WTC11 (cell line): ENCODE measurements around the gene CNPY1. TPM values are rescaled to one million over a fixed set of nuclear protein-coding genes. Genes with fewer than 3 reads are reported as not detected.

Source experiments
- ATAC-seq: fragments of 200-7000 bp; cut with Tn5 transposase; 2 replicates; pipeline ENCODE4 v1.10.0; 2021; ENCODE audit warnings: mild to moderate bottlenecking, moderate library complexity
- CTCF ChIA-PET: fragments of 300-600 bp; sonication (Branson Sonifier 250); formaldehyde crosslinking; loops from one replicate; lab custom pipeline; 2021; ENCODE audit warnings: antibody characterized with exemption; lab: Charles Lee
- POLR2A ChIA-PET: fragments of 350-600 bp; sonication (Branson Sonifier 250); formaldehyde crosslinking; loops from one replicate; lab custom pipeline; 2021; ENCODE audit warnings: antibody characterized with exemption; lab: Charles Lee
- DNase-seq: peaks from one replicate; pipeline ENCODE4 v3.0.0; 2021; ENCODE audit warnings: low spot score
- H3K27ac Mint-ChIP-seq: 2 replicates; pipeline ENCODE4 v1.8.0; 2021; ENCODE audit warnings: mixed read lengths
- H3K27me3 Mint-ChIP-seq: 2 replicates; pipeline ENCODE4 v1.8.0; 2021; ENCODE audit warnings: low read depth, mild to moderate bottlenecking, moderate library complexity, mixed read lengths
- H3K36me3 Mint-ChIP-seq: 2 replicates; pipeline ENCODE4 v1.8.0; 2021; ENCODE audit warnings: mixed read lengths
- H3K4me1 Mint-ChIP-seq: 2 replicates; pipeline ENCODE4 v1.8.0; 2022; ENCODE audit warnings: mixed read lengths
- H3K4me3 Mint-ChIP-seq: 2 replicates; pipeline ENCODE4 v1.8.0; 2021; ENCODE audit warnings: mild to moderate bottlenecking, moderate library complexity, mixed read lengths
- H3K9me3 Mint-ChIP-seq: 2 replicates; pipeline ENCODE4 v1.8.0; 2021; ENCODE audit warnings: mixed read lengths
- AFF4 ChIP-seq: sonication (generic); formaldehyde crosslinking; IDR thresholded peaks from 2 replicates; pipeline ENCODE4 v1.8.1; 2023; ENCODE audit warnings: mild to moderate bottlenecking, missing genetic modification reagents, borderline replicate concordance
- AR ChIP-seq: fragments of 250-450 bp; sonication (Bioruptor Pico); IDR thresholded peaks from 2 replicates; pipeline ENCODE4 v1.9.0; 2021; ENCODE audit warnings: mild to moderate bottlenecking
- ELF4 ChIP-seq: sonication (generic); formaldehyde crosslinking; IDR thresholded peaks from 2 replicates; pipeline ENCODE4 v1.8.1; 2022; ENCODE audit warnings: low read depth, mild to moderate bottlenecking, moderate library complexity, missing genetic modification reagents
- FOXJ3 ChIP-seq: sonication (generic); formaldehyde crosslinking; IDR thresholded peaks from 2 replicates; pipeline ENCODE4 v1.9.0; 2021; ENCODE audit warnings: missing genetic modification reagents, mild to moderate bottlenecking, borderline replicate concordance
- FOXP1 ChIP-seq: sonication (generic); formaldehyde crosslinking; IDR thresholded peaks from 2 replicates; pipeline ENCODE4 v1.8.0; 2022; ENCODE audit warnings: missing genetic modification reagents, mild to moderate bottlenecking, moderate library complexity, borderline replicate concordance
- FOXP4 ChIP-seq: sonication (generic); formaldehyde crosslinking; IDR thresholded peaks from 2 replicates; pipeline ENCODE4 v1.8.0; 2022; ENCODE audit warnings: mild to moderate bottlenecking, missing genetic modification reagents
- GABPB1 ChIP-seq: sonication (generic); formaldehyde crosslinking; IDR thresholded peaks from 2 replicates; pipeline ENCODE4 v1.8.1; 2023; ENCODE audit warnings: mild to moderate bottlenecking, missing genetic modification reagents
- HMGA2 ChIP-seq: fragments of 250-450 bp; sonication (Bioruptor Pico); IDR thresholded peaks from 2 replicates; pipeline ENCODE4 v1.4.0; 2021; ENCODE audit warnings: mild to moderate bottlenecking, moderate library complexity
- NR2C2 ChIP-seq: sonication (generic); formaldehyde crosslinking; IDR thresholded peaks from 2 replicates; pipeline ENCODE4 v1.8.0; 2022; ENCODE audit warnings: mild to moderate bottlenecking, missing genetic modification reagents
- ZMAT4 ChIP-seq: fragments of 250-450 bp; sonication (Bioruptor Pico); IDR thresholded peaks from 2 replicates; pipeline ENCODE4 v1.9.0; 2021; ENCODE audit warnings: mild to moderate bottlenecking
- ZNF138 ChIP-seq: sonication (generic); formaldehyde crosslinking; conservative IDR thresholded peaks from 2 replicates; pipeline ENCODE4 v1.8.1; 2022; ENCODE audit warnings: mild to moderate bottlenecking, moderate library complexity, missing genetic modification reagents
- ZNF263 ChIP-seq: sonication (generic); formaldehyde crosslinking; IDR thresholded peaks from 2 replicates; pipeline ENCODE4 v1.8.1; 2022; ENCODE audit warnings: low read depth, mild to moderate bottlenecking, moderate library complexity, missing genetic modification reagents
- ZNF671 ChIP-seq: fragments of 250-450 bp; sonication (Bioruptor Pico); IDR thresholded peaks from 2 replicates; pipeline ENCODE4 v1.8.0; 2021; ENCODE audit warnings: mild to moderate bottlenecking
- ZSCAN18 ChIP-seq: fragments of 250-450 bp; sonication (Bioruptor Pico); IDR thresholded peaks from 2 replicates; pipeline ENCODE4 v2.1.2; 2022; ENCODE audit warnings: mild to moderate bottlenecking, moderate library complexity
- total RNA-seq: library from RNA; stranded (reverse); gene quantifications from 3 replicates; pipeline ENCODE4 v1.2.3, GENCODE V29; 2021
- TF ChIP-seq, protein P1 (sequence below): sonication (generic); formaldehyde crosslinking; IDR thresholded peaks from 2 replicates; pipeline ENCODE4 v1.8.1; 2022; ENCODE audit warnings: missing genetic modification reagents, borderline replicate concordance
- TF ChIP-seq, protein P2 (sequence below): sonication (generic); formaldehyde crosslinking; IDR thresholded peaks from 2 replicates; pipeline ENCODE4 v1.8.0; 2022; ENCODE audit warnings: mild to moderate bottlenecking, missing genetic modification reagents

CNPY1 gene
- total RNA-seq, 1 experiment from 2014 or later, result 0.09 TPM

- ChIA-PET POLR2A (no interaction called here), CTCF (no interaction called here)
- Mint-ChIP-seq H3K27ac (no peak overlapping the region), H3K9me3 (no peaks in the 10 kb centered on the region), H3K4me1 (peaks cover 24% of the 10 kb centered on the region), H3K27me3 (peaks cover 99% of the 10 kb centered on the region), H3K4me3 (no peak overlapping the region), H3K36me3 (no peaks in the 10 kb centered on the region)
- ATAC-seq (no peak), DNase-seq (no peak)
- TF ChIP-seq ZNF263 (CRISPR knock-in tag), result peak; percentile 68; the same call in 1 of the 2 replicates
- TF ChIP-seq AR, result no peak
- TF ChIP-seq FOXP1, result peak; percentile 41; the same call in 1 of the 2 replicates
- no peak for TF ChIP-seq HMGA2 (CRISPR knock-in tag)
- TF ChIP-seq, protein P1, sequence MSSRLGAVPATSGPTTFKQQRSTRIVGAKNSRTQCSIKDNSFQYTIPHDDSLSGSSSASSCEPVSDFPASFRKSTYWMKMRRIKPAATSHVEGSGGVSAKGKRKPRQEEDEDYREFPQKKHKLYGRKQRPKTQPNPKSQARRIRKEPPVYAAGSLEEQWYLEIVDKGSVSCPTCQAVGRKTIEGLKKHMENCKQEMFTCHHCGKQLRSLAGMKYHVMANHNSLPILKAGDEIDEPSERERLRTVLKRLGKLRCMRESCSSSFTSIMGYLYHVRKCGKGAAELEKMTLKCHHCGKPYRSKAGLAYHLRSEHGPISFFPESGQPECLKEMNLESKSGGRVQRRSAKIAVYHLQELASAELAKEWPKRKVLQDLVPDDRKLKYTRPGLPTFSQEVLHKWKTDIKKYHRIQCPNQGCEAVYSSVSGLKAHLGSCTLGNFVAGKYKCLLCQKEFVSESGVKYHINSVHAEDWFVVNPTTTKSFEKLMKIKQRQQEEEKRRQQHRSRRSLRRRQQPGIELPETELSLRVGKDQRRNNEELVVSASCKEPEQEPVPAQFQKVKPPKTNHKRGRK (CRISPR knock-in tag), result peak; percentile 97
- TF ChIP-seq GABPB1 (CRISPR knock-in tag), result no peak
Measured at GRCh38 chr7:155463114-155463811, 83.1 kb downstream of the CNPY1 start.

DNA sequence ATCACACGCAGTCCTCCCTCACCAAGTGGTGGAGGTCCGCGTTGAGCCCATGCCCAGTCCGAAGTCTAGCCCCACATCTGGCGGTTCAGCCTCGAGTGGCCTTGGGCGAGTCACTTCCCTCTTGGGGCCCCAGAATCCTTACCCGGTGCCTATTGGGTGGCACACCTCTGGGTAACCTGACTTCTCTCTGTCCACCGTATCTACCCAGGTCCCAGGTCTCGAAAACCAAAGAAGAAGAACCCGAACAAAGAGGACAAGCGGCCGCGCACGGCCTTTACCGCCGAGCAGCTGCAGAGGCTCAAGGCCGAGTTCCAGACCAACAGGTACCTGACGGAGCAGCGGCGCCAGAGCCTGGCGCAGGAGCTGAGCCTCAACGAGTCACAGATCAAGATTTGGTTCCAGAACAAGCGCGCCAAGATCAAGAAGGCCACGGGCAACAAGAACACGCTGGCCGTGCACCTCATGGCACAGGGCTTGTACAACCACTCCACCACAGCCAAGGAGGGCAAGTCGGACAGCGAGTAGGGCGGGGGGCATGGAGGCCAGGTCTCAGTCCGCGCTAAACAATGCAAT is 84.1 kb downstream of the CNPY1 start:
- no peak overlapping the region for H3K27ac Mint-ChIP-seq
- ChIA-PET POLR2A (interaction anchor here (0.6 kb wide), 1 partner anchor 1514 kb away, joined by 3 read pairs; no protein-coding TSS in a partner anchor), CTCF (interaction anchor here (0.7 kb wide), 1 partner anchor 82 kb away, joined by 3 read pairs; no protein-coding TSS in a partner anchor)
- no peak for DNase-seq
- TF ChIP-seq ZMAT4 (CRISPR knock-in tag) (no peak), HMGA2 (CRISPR knock-in tag) (no peak), FOXJ3 (CRISPR knock-in tag) (no peak), ZNF138 (no peak), ELF4 (CRISPR knock-in tag) (no peak), ZSCAN18 (CRISPR knock-in tag) (no peak), FOXP1 (no peak)
- peaks cover 20% of the 10 kb centered on the region for H3K4me1 Mint-ChIP-seq
- H3K9me3 Mint-ChIP-seq, result no peaks in the 10 kb centered on the region
- no peaks in the 10 kb centered on the region for H3K36me3 Mint-ChIP-seq
- H3K4me3 Mint-ChIP-seq, result no peak overlapping the region
- ATAC-seq, result no peak
- peaks cover 96% of the 10 kb centered on the region for H3K27me3 Mint-ChIP-seq

GRCh38 chr7:155461631-155462030 is 84.7 kb downstream of the CNPY1 start:
- H3K36me3 Mint-ChIP-seq, result no peaks in the 10 kb centered on the region
- no peak overlapping the region for H3K4me3 Mint-ChIP-seq
- peaks cover 25% of the 10 kb centered on the region for H3K4me1 Mint-ChIP-seq
- POLR2A ChIA-PET, result no interaction called here
- DNase-seq (no peak), ATAC-seq (no peak)
- peaks cover 96% of the 10 kb centered on the region for H3K27me3 Mint-ChIP-seq
- CTCF ChIA-PET, result interaction anchor here (1.2 kb wide), 1 partner anchor 82 kb away, joined by 3 read pairs; no protein-coding TSS in a partner anchor
- no peaks in the 10 kb centered on the region for H3K9me3 Mint-ChIP-seq
- no peak overlapping the region for H3K27ac Mint-ChIP-seq
- TF ChIP-seq FOXP4 (CRISPR knock-in tag) (no peak), NR2C2 (CRISPR knock-in tag) (no peak), AFF4 (no peak), ZNF671 (CRISPR knock-in tag) (no peak)
- TF ChIP-seq, protein P2, sequence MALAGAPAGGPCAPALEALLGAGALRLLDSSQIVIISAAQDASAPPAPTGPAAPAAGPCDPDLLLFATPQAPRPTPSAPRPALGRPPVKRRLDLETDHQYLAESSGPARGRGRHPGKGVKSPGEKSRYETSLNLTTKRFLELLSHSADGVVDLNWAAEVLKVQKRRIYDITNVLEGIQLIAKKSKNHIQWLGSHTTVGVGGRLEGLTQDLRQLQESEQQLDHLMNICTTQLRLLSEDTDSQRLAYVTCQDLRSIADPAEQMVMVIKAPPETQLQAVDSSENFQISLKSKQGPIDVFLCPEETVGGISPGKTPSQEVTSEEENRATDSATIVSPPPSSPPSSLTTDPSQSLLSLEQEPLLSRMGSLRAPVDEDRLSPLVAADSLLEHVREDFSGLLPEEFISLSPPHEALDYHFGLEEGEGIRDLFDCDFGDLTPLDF (CRISPR knock-in tag), result no peak
